Kidney (tissue), 14 donors: ENCODE data around the gene RAP2B. TPM values are rescaled to one million over a fixed set of nuclear protein-coding genes. Genes with fewer than 3 reads are reported as not detected.

ENCODE experiments used
- DNase-seq, 5 donors: peaks; one replicate each; pipeline ENCODE4 v3.0.0-alpha.2; 2013 to 2020
- FAIRE-seq: peaks from 2 replicates; lab custom pipeline; 2012; peaks lifted over from hg19 to GRCh38; lab: Jason Lieb, UNC
- H3K27ac ChIP-seq, 2 donors: one replicate each; pipeline ENCODE4 v1.7.0; 2013; ENCODE audit warnings: low read depth in 2 of 2, low read length in 2 of 2, inconsistent platforms in 1 of 2
- H3K27me3 ChIP-seq: one replicate; pipeline ENCODE4 v1.7.1; 2013; ENCODE audit warnings: low read length, inconsistent platforms; ENCODE audit not compliant: control insufficient read depth, insufficient read depth
- H3K36me3 ChIP-seq, 3 donors: one replicate each; pipeline versions ENCODE4 v1.7.0 to v1.7.1; 2013; ENCODE audit warnings: low read length in 3 of 3, control low read depth in 1 of 3, inconsistent platforms in 1 of 3; ENCODE audit not compliant: insufficient read depth in 3 of 3, control insufficient read depth in 2 of 3
- H3K4me1 ChIP-seq, 3 donors: one replicate each; pipeline versions ENCODE4 v1.7.0 to v1.7.1; 2013; ENCODE audit warnings: low read length in 3 of 3, inconsistent platforms in 1 of 3, low read depth in 1 of 3; ENCODE audit not compliant: control insufficient read depth in 2 of 3, insufficient read depth in 2 of 3
- H3K4me3 ChIP-seq, 3 donors: one replicate each; pipeline versions ENCODE4 v1.7.0 to v1.8.1; 2013; ENCODE audit warnings: low read length in 3 of 3, control low read depth in 1 of 3, inconsistent platforms in 1 of 3
- H3K9ac ChIP-seq, 3 donors: one replicate each; pipeline versions ENCODE4 v1.7.0 to v1.7.1; 2013; ENCODE audit warnings: low read length in 3 of 3, control low read depth in 1 of 3, inconsistent platforms in 1 of 3
- H3K9me3 ChIP-seq, 3 donors: one replicate each; pipeline versions ENCODE4 v1.7.0 to v1.7.1; 2013; ENCODE audit warnings: low read length in 3 of 3, control low read depth in 1 of 3, inconsistent platforms in 1 of 3; ENCODE audit not compliant: control insufficient read depth in 2 of 3, insufficient read depth in 1 of 3
- CTCF ChIP-seq: IDR thresholded peaks from 3 replicates; pipeline ENCODE4 v1.5.1; 2012; ENCODE audit warnings: mild to moderate bottlenecking, moderate library complexity, borderline replicate concordance; ENCODE audit not compliant: insufficient read depth; ENCODE audit errors: extremely low read depth
- intact Hi-C: fragments of 100-400 bp; cut with DNase I; formaldehyde crosslinking; loops from one replicate; pipeline ENCODE4 v1.11.1; 2022
- polyA plus RNA-seq: library from polyadenylated mRNA; stranded (reverse); fragments of 350-450 nt; fragmentation: Illumina TruSeq; extraction: RNeasy Lipid Tissue Mini Kit (QIAGEN cat#74804); gene quantifications from one replicate; pipeline ENCODE4 v1.2.3, GENCODE V29; 2014; ENCODE audit warnings: low read depth, low replicate concordance; ENCODE audit not compliant: insufficient read depth
- total RNA-seq: library from RNA; stranded (reverse); fragmentation: NEBNext Ultra II Directional; extraction: Animal tissue kit (Norgen Biotek cat#: 25700); gene quantifications from one replicate; pipeline ENCODE4 v1.2.1, GENCODE V29; 2021
- donor health status: control.
- donor health status: control.
- donor health status: control.
- donor health status: control.
- donor health status: control.
- donor health status: DM: yes; HTN: yes; CAD: no.
- donor health status: Normal renal cell carcinoma (clear cell type).

RAP2B gene
- total and polyA plus RNA-seq, 2 donors from 2014 or later: 2.8 to 17.8 TPM

DNA sequence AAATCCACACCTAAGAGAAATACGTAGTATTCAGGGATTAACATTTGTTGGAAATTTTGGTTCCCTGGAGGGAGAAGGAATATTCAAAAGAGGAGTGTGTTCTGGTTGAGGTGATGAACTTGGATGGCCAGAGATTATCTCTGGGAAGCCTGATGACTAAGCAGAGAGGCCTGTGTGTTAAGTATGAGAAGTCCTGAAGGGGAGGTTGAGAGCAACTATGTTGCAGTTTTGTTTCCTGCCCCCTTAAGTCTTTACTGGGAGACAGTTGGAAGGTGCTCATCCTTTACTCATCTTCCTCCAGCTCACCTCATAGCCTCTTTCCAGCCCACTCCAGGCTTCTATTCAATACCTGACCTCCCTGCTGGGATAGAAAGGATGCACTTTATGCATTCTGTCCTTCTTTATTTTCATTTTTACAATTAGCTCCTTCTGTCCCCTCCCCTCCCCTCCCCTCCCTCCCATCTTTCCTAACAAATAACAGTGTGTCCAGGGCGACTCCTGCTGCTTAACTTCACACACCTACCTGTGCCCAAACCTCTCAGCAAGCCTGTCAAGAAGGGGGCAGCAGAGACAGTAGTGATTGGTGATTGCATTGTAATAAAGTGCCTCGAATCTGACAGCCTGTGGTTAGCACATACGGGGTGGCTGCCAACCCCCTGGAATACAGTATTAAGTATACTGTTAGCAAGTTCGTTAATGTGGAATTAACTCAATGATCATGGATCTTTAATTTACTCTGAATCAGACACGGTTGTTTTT lies 11.9 kb downstream of the RAP2B start:
- FAIRE-seq (no peak), DNase-seq (no peak)
- Histone ChIP-seq H3K27me3 (no peaks in the 10 kb centered on the region), H3K9me3 (no peaks in the 10 kb centered on the region), H3K4me1 (no peaks in the 10 kb centered on the region), H3K9ac (no peak overlapping the region), H3K36me3 (no peaks in the 10 kb centered on the region), H3K27ac (no peak overlapping the region), H3K4me3 (no peak overlapping the region)
- TF ChIP-seq CTCF: no peak
- intact Hi-C loops: no loop called here

DNA sequence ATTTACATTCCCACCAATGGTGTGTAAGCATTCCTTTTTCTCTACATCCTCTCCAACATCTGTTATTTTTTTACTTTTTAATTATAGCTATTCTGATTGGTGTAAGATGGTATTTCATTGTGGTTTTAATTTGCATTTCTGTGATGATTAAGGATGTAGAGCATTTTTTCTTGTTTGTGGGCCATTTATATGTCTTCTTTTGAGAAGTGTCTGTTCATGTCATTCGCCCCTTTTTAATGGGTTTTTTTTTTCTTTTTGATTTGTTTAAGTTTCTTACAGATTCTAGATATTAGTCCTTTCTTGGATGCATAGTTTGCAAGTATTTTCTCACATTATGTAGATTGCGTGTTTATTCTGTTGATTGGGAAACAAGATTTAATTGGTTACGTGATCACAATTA lies 14.2 kb downstream of the RAP2B start:
- Histone ChIP-seq H3K27ac (no peak overlapping the region), H3K36me3 (no peaks in the 10 kb centered on the region), H3K9ac (no peak overlapping the region), H3K4me3 (no peak overlapping the region), H3K4me1 (no peaks in the 10 kb centered on the region), H3K27me3 (no peaks in the 10 kb centered on the region), H3K9me3 (no peaks in the 10 kb centered on the region)
- intact Hi-C loops: no loop called here
- FAIRE-seq: no peak
- DNase-seq: no peak
- TF ChIP-seq CTCF: no peak

DNA sequence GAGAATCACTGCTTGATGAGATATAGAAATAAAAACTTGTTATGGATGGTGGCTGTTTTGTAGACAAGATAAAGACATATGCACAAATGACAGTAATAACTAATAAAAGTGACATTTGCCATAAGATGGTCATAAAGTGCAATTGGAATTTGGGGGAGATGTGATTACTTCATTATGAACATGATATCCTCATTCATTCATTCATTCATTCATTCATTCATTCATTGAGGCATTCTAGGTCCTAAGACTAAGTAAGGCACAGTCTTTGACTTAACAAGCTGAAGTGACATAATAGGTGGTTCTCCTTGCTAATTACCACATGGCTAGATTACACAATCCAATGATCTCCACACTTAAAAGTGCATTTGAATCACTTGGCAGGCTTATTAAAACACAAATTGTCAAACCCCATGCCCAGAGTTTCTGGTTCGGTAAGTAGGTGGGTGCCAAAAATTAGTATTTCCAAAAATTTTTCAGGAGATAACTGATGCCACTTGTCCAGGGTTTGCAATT lies 18.9 kb downstream of the RAP2B start:
- Histone ChIP-seq H3K9me3 (no peaks in the 10 kb centered on the region), H3K36me3 (no peaks in the 10 kb centered on the region), H3K9ac (no peak overlapping the region), H3K4me3 (no peak overlapping the region), H3K4me1 (no peaks in the 10 kb centered on the region), H3K27me3 (no peaks in the 10 kb centered on the region), H3K27ac (no peak overlapping the region)
- no peak for TF ChIP-seq CTCF
- FAIRE-seq (no peak), DNase-seq (no peak)
- intact Hi-C loops: no loop called here
